CD4-positive, alpha-beta memory T cell (primary cell): ENCODE measurements around the gene TBX3. TPM values are rescaled to one million over a fixed set of nuclear protein-coding genes. Genes with fewer than 3 reads are reported as not detected.

Experiments
- CTCF ChIA-PET: fragments of 350-600 bp; sonication (Branson Sonifier 250); formaldehyde crosslinking; loops from one replicate; lab custom pipeline; 2021; ENCODE audit warnings: inconsistent platforms; ENCODE audit not compliant: partially characterized antibody; lab: Charles Lee
- POLR2A ChIA-PET: fragments of 350-600 bp; sonication (Branson Sonifier 250); formaldehyde crosslinking; loops from one replicate; lab custom pipeline; 2021; ENCODE audit not compliant: partially characterized antibody; lab: Charles Lee
- DNase-seq, 5 donors: peaks; one replicate each; pipeline versions ENCODE4 v3.0.0 to v3.0.0-alpha.2; 2020 to 2022; ENCODE audit warnings: mixed read lengths in 1 of 5
- H3K27ac ChIP-seq: one replicate; pipeline ENCODE4 v1.7.0; 2013; ENCODE audit warnings: low read depth, low read length
- H3K27me3 ChIP-seq: 2 replicates; pipeline ENCODE4 v1.7.0; 2013; ENCODE audit warnings: mild to moderate bottlenecking, low read length, moderate library complexity; ENCODE audit not compliant: insufficient read depth
- H3K36me3 ChIP-seq: 2 replicates; pipeline ENCODE4 v1.7.0; 2013; ENCODE audit warnings: mild to moderate bottlenecking, low read length, moderate library complexity; ENCODE audit not compliant: insufficient read depth
- H3K4me1 ChIP-seq: 2 replicates; pipeline ENCODE4 v1.7.0; 2013; ENCODE audit warnings: mild to moderate bottlenecking, low read length, moderate library complexity; ENCODE audit not compliant: insufficient read depth
- H3K4me3 ChIP-seq, 2 donors: one replicate each; pipeline ENCODE4 v1.7.0; 2013; ENCODE audit warnings: low read length in 2 of 2, mild to moderate bottlenecking in 1 of 2
- H3K9me3 ChIP-seq, 2 donors: one replicate each; pipeline ENCODE4 v1.7.0; 2013; ENCODE audit warnings: low read length in 2 of 2, control low read depth in 1 of 2; ENCODE audit not compliant: control insufficient read depth in 1 of 2
- H3K27ac Mint-ChIP-seq, 7 donors: one replicate each; pipeline ENCODE4 v1.8.0; 2020 to 2021; ENCODE audit warnings: mixed read lengths in 7 of 7, mild to moderate bottlenecking in 6 of 7, inconsistent platforms in 3 of 7, moderate library complexity in 3 of 7
- H3K27me3 Mint-ChIP-seq, 2 donors: one replicate each; pipeline ENCODE4 v1.8.0; 2020 to 2021; ENCODE audit warnings: mixed read lengths in 2 of 2
- H3K36me3 Mint-ChIP-seq, 2 donors: one replicate each; pipeline ENCODE4 v1.8.0; 2020 to 2021; ENCODE audit warnings: mixed read lengths in 2 of 2, inconsistent platforms in 1 of 2, mild to moderate bottlenecking in 1 of 2
- H3K4me1 Mint-ChIP-seq, 4 donors: one replicate each; pipeline ENCODE4 v1.8.0; 2020 to 2021; ENCODE audit warnings: mixed read lengths in 4 of 4, mild to moderate bottlenecking in 1 of 4
- H3K4me3 Mint-ChIP-seq, 8 donors: one replicate each; pipeline ENCODE4 v1.8.0; 2020 to 2021; ENCODE audit warnings: mixed read lengths in 8 of 8, mild to moderate bottlenecking in 7 of 8, moderate library complexity in 6 of 8, inconsistent platforms in 3 of 8
- H3K9me3 Mint-ChIP-seq, 8 donors: one replicate each; pipeline ENCODE4 v1.8.0; 2020 to 2021; ENCODE audit warnings: mixed read lengths in 8 of 8, mild to moderate bottlenecking in 5 of 8, inconsistent platforms in 3 of 8, moderate library complexity in 1 of 8
- intact Hi-C: fragments of 100-400 bp; cut with micrococcal nuclease; formaldehyde crosslinking; loops from one replicate; pipeline ENCODE4 v1.15.1; 2023
- polyA plus RNA-seq, 2 donors: library from polyadenylated mRNA; unstranded; fragments of 300-500 nt; fragmentation: Illumina TruSeq; gene quantifications; one replicate each; pipeline ENCODE4 v1.2.3, GENCODE V29; 2021
- total RNA-seq, 2 experiments: library from RNA; stranded (reverse); gene quantifications; one replicate each; pipeline ENCODE4 v1.2.3, GENCODE V29; 2021

The TBX3 gene
- total and polyA plus RNA-seq, 4 experiments from 2014 or later = not detected

GRCh38 chr12:114636723-114637480 lies 47.1 kb downstream of the TBX3 start:
- no peaks in the 10 kb centered on the region for H3K4me1 ChIP-seq
- H3K36me3 Mint-ChIP-seq = no peaks in the 10 kb centered on the region
- H3K27me3 ChIP-seq = no peaks in the 10 kb centered on the region
- peaks cover 0 to 2% of the 10 kb centered on the region in 2 donors for H3K27me3 Mint-ChIP-seq
- H3K4me1 Mint-ChIP-seq = no peaks in the 10 kb centered on the region
- ChIA-PET POLR2A (no interaction called here), CTCF (interaction anchor here (0.6 kb wide), 1 partner anchor 40 kb away, joined by 3 read pairs; no protein-coding TSS in a partner anchor)
- no peak overlapping the region for H3K4me3 ChIP-seq
- H3K36me3 ChIP-seq = no peaks in the 10 kb centered on the region
- H3K9me3 ChIP-seq = no peaks in the 10 kb centered on the region
- H3K27ac ChIP-seq = no peak overlapping the region
- H3K4me3 Mint-ChIP-seq = no peak overlapping the region
- H3K9me3 Mint-ChIP-seq = peaks cover 0 to 2% (median 0%) of the 10 kb centered on the region in 8 donors
- no peak overlapping the region for H3K27ac Mint-ChIP-seq
- intact Hi-C loops = no loop called here
- DNase-seq = no peak

GRCh38 chr12:114631242-114631641 lies 52.7 kb downstream of the TBX3 start:
- Histone ChIP-seq H3K9me3 (no peaks in the 10 kb centered on the region), H3K27me3 (no peaks in the 10 kb centered on the region), H3K27ac (no peak overlapping the region), H3K36me3 (no peaks in the 10 kb centered on the region), H3K4me1 (no peaks in the 10 kb centered on the region), H3K4me3 (no peak overlapping the region)
- no peaks in the 10 kb centered on the region for H3K4me1 Mint-ChIP-seq
- no peak overlapping the region for H3K27ac Mint-ChIP-seq
- ChIA-PET CTCF (no interaction called here), POLR2A (no interaction called here)
- H3K27me3 Mint-ChIP-seq = peaks cover 2 to 5% of the 10 kb centered on the region in 2 donors
- intact Hi-C loops = no loop called here
- no peaks in the 10 kb centered on the region for H3K36me3 Mint-ChIP-seq
- H3K9me3 Mint-ChIP-seq = no peaks in the 10 kb centered on the region
- DNase-seq = no peak
- no peak overlapping the region for H3K4me3 Mint-ChIP-seq

- H3K4me3 Mint-ChIP-seq = no peak overlapping the region
- no peak overlapping the region for H3K27ac Mint-ChIP-seq
- H3K36me3 ChIP-seq = no peaks in the 10 kb centered on the region
- no peak for DNase-seq
- intact Hi-C loops = no loop called here
- H3K9me3 ChIP-seq = no peaks in the 10 kb centered on the region
- H3K27me3 Mint-ChIP-seq = peaks cover 2 to 4% of the 10 kb centered on the region in 2 donors
- no peaks in the 10 kb centered on the region for H3K4me1 Mint-ChIP-seq
- no peak overlapping the region for H3K27ac ChIP-seq
- H3K9me3 Mint-ChIP-seq = peaks cover 0 to 3% (median 0%) of the 10 kb centered on the region in 8 donors
- H3K27me3 ChIP-seq = no peaks in the 10 kb centered on the region
- ChIA-PET CTCF (no interaction called here), POLR2A (no interaction called here)
- no peaks in the 10 kb centered on the region for H3K4me1 ChIP-seq
- no peaks in the 10 kb centered on the region for H3K36me3 Mint-ChIP-seq
- no peak overlapping the region for H3K4me3 ChIP-seq
Observed at GRCh38 chr12:114628199-114628598, 55.8 kb downstream of the TBX3 start.

GRCh38 chr12:114627393-114627792 lies 56.6 kb downstream of the TBX3 start:
- ChIA-PET POLR2A (no interaction called here), CTCF (interaction anchor here (1.2 kb wide), 1 partner anchor 1290 kb away, joined by 3 read pairs; no protein-coding TSS in a partner anchor)
- Histone ChIP-seq H3K4me1 (no peaks in the 10 kb centered on the region), H3K27me3 (no peaks in the 10 kb centered on the region), H3K36me3 (no peaks in the 10 kb centered on the region), H3K4me3 (no peak overlapping the region), H3K9me3 (no peaks in the 10 kb centered on the region), H3K27ac (no peak overlapping the region)
- intact Hi-C loops = no loop called here
- H3K36me3 Mint-ChIP-seq = no peaks in the 10 kb centered on the region
- DNase-seq = no peak
- H3K4me3 Mint-ChIP-seq = no peak overlapping the region
- no peak overlapping the region for H3K27ac Mint-ChIP-seq
- H3K27me3 Mint-ChIP-seq = peaks cover 2 to 3% of the 10 kb centered on the region in 2 donors
- no peaks in the 10 kb centered on the region for H3K4me1 Mint-ChIP-seq
- peaks cover 0 to 3% (median 0%) of the 10 kb centered on the region in 8 donors for H3K9me3 Mint-ChIP-seq

- Mint-ChIP-seq H3K27ac (no peak overlapping the region), H3K36me3 (no peaks in the 10 kb centered on the region), H3K4me1 (no peaks in the 10 kb centered on the region), H3K27me3 (peaks cover under 1 to 3% of the 10 kb centered on the region in 2 donors), H3K9me3 (peaks cover 0 to 3% (median 0%) of the 10 kb centered on the region in 8 donors), H3K4me3 (no peak overlapping the region)
- ChIA-PET CTCF (no interaction called here), POLR2A (no interaction called here)
- intact Hi-C loops = no loop called here
- Histone ChIP-seq H3K4me1 (no peaks in the 10 kb centered on the region), H3K9me3 (no peaks in the 10 kb centered on the region), H3K27ac (no peak overlapping the region), H3K4me3 (no peak overlapping the region), H3K27me3 (no peaks in the 10 kb centered on the region), H3K36me3 (no peaks in the 10 kb centered on the region)
- DNase-seq = no peak
Observed at GRCh38 chr12:114625294-114625851, 58.6 kb downstream of the TBX3 start.

- Mint-ChIP-seq H3K4me3 (no peak overlapping the region), H3K9me3 (peaks cover 0 to 3% (median 0%) of the 10 kb centered on the region in 8 donors), H3K27me3 (peaks cover 0 to 3% of the 10 kb centered on the region in 2 donors), H3K27ac (no peak overlapping the region), H3K4me1 (no peaks in the 10 kb centered on the region), H3K36me3 (no peaks in the 10 kb centered on the region)
- DNase-seq = no peak
- Histone ChIP-seq H3K27me3 (no peaks in the 10 kb centered on the region), H3K9me3 (no peaks in the 10 kb centered on the region), H3K36me3 (no peaks in the 10 kb centered on the region), H3K4me3 (no peak overlapping the region), H3K27ac (no peak overlapping the region), H3K4me1 (no peaks in the 10 kb centered on the region)
- ChIA-PET CTCF (interaction anchor here (0.7 kb wide), 2 partner anchors 8 to 13 kb away, joined by 3 read pairs; no protein-coding TSS in a partner anchor), POLR2A (no interaction called here)
- intact Hi-C loops = no loop called here
Observed at GRCh38 chr12:114623737-114624136, 60.2 kb downstream of the TBX3 start.
